Psoas muscle (tissue), 8 donors: ENCODE data around the gene TMEFF2. TPM values are rescaled to one million over a fixed set of nuclear protein-coding genes. Genes with fewer than 3 reads are reported as not detected.

ENCODE experiments used
- ATAC-seq, 4 donors: fragments of 200-7000 bp; cut with Tn5 transposase; one replicate each; pipeline ENCODE4 v1.9.1; 2020; ENCODE audit warnings: moderate library complexity in 3 of 4, mild to moderate bottlenecking in 2 of 4
- DNase-seq, 2 donors: peaks; one replicate each; pipeline ENCODE4 v3.0.0-alpha.2; 2020
- H3K27ac ChIP-seq: fragments of 200-600 bp; one replicate; pipeline ENCODE4 v1.8.0; 2022
- H3K27me3 ChIP-seq, 3 donors: fragments of 200-600 bp in 1 of 3; one replicate each; pipeline versions ENCODE4 v1.6.1 to v1.8.0; 2013 to 2022; ENCODE audit warnings: low read length in 2 of 3, mild to moderate bottlenecking in 2 of 3, moderate library complexity in 1 of 3; ENCODE audit not compliant: insufficient read depth in 3 of 3
- H3K36me3 ChIP-seq, 2 donors: fragments of 200-600 bp in 1 of 2; one replicate each; pipeline versions ENCODE4 v1.6.1 to v1.8.0; 2013 to 2022; ENCODE audit warnings: low read depth in 1 of 2, mild to moderate bottlenecking in 1 of 2, moderate library complexity in 1 of 2; ENCODE audit not compliant: insufficient read depth in 1 of 2
- H3K4me1 ChIP-seq: fragments of 200-600 bp; one replicate; pipeline ENCODE4 v1.8.0; 2022
- H3K4me3 ChIP-seq: fragments of 200-600 bp; one replicate; pipeline ENCODE4 v1.8.0; 2022; ENCODE audit warnings: mild to moderate bottlenecking
- H3K9me3 ChIP-seq: fragments of 200-600 bp; one replicate; pipeline ENCODE4 v1.8.0; 2022
- WGBS, 3 donors: extraction: QIAGEN DNeasy Blood & Tissue Kit; methylation state at CpG; one replicate each; pipeline versions ENCODE4 v1.1.6 to v1.1.7; 2013; 5-methylcytosine and 5-hydroxymethylcytosine counted together
- intact Hi-C, 2 donors: fragments of 100-400 bp; cut with DNase I; formaldehyde crosslinking; loops; one replicate each; pipeline versions ENCODE4 v1.11.0 to v1.14.2; 2022
- polyA plus RNA-seq, 3 donors: library from polyadenylated mRNA; stranded (reverse); fragments of 200-250 nt; gene quantifications; one replicate each; pipeline ENCODE4 v1.2.3, GENCODE V29; 2013
- total RNA-seq, 4 donors: library from RNA; stranded (reverse); fragmentation: NEBNext Ultra II Directional in 2 of 4; extraction: Animal tissue kit (Norgen Biotek cat#: 25700) in 2 of 4; gene quantifications; one replicate each; pipeline versions ENCODE4 v1.2.1 to v1.2.4, GENCODE V29; 2021 to 2023
- TF ChIP-seq, protein P1 (sequence below): fragments of 200-600 bp; IDR thresholded peaks from one replicate; pipeline ENCODE4 v1.8.0; 2022; ENCODE audit warnings: antibody characterized with exemption
- donor health status: healthy with polysubstance abuse.
- donor health status: DM: no; HTN: no; CAD: no; lungs with moderate emphysema.
- donor health status: Bipolar disorder and iron deficiency.
- donor health status: healthy.
- donor health status: DM: yes; HTN: yes; CAD: no.
- donor health status: DM: no; HTN: no; CAD: no.
- donor health status: DM: no; HTN: no; CAD: no.
- donor health status: DM: yes; HTN: yes; CAD: no.

The TMEFF2 gene
- total and polyA plus RNA-seq, 7 donors, result 0.07 to 0.47 (median 0.16) TPM; not detected in 4

DNA sequence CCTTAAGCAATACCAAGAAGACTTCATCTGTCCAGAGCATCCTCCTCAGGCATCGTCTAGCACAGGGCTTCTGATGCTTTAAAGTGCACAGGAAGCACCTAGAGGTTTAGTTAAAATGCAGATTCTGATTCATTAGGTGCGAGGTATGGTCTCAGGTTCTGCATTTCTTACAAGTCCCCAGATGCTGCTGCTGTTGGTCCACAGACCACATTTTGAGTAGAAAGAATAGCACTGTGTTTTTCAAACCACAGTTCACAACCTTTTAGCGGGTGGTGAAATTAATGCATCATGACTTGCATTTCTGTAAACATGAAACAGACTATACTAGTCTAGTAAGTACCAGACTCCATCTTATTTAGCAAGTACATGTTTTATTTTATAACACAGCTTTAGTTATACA, 134.6 kb downstream of the TMEFF2 start:
- no peak for ATAC-seq

DNA sequence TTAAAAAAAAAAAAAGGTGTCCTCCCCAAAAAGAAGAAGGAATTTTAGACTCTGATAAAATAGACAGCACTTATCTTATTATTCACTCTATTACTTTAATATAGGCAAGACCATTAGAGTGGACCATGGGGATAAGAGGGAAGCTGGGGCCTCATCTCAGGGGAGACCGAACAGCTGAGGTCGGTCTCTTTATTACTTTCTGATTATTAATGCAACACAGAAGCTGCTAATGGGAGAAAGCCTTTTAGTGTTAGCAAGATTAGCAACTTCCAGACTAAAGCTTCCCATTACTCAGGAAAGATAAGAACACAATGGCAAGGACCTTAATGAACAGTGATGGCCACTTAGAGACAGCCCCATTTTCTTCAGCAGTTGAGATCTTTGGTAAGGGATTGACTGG, 135.5 kb downstream of the TMEFF2 start:
- no peaks in the 10 kb centered on the region for H3K4me1 ChIP-seq
- no peak overlapping the region for H3K4me3 ChIP-seq
- H3K27me3 ChIP-seq, result no peaks in the 10 kb centered on the region
- WGBS, 3 donors, result 87 to 91% (median 90%) methylated on average over 2 of the region's 2 CpGs
- no peaks in the 10 kb centered on the region for H3K9me3 ChIP-seq
- H3K27ac ChIP-seq, result no peak overlapping the region
- intact Hi-C loops, result no loop called here
- H3K36me3 ChIP-seq, result no peaks in the 10 kb centered on the region
- DNase-seq (no peak), ATAC-seq (no peak)
- TF ChIP-seq, protein P1, sequence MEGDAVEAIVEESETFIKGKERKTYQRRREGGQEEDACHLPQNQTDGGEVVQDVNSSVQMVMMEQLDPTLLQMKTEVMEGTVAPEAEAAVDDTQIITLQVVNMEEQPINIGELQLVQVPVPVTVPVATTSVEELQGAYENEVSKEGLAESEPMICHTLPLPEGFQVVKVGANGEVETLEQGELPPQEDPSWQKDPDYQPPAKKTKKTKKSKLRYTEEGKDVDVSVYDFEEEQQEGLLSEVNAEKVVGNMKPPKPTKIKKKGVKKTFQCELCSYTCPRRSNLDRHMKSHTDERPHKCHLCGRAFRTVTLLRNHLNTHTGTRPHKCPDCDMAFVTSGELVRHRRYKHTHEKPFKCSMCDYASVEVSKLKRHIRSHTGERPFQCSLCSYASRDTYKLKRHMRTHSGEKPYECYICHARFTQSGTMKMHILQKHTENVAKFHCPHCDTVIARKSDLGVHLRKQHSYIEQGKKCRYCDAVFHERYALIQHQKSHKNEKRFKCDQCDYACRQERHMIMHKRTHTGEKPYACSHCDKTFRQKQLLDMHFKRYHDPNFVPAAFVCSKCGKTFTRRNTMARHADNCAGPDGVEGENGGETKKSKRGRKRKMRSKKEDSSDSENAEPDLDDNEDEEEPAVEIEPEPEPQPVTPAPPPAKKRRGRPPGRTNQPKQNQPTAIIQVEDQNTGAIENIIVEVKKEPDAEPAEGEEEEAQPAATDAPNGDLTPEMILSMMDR, result no peak

More for the DNA sequence above, 134.6 kb downstream of the TMEFF2 start:
- WGBS, 3 donors, result 72 to 81% (median 77%) methylated on average over 3 of the region's 3 CpGs
- intact Hi-C loops, result no loop called here
- Histone ChIP-seq H3K4me1 (no peaks in the 10 kb centered on the region), H3K4me3 (no peak overlapping the region), H3K27ac (no peak overlapping the region), H3K27me3 (no peaks in the 10 kb centered on the region), H3K9me3 (no peaks in the 10 kb centered on the region), H3K36me3 (no peaks in the 10 kb centered on the region)
- TF ChIP-seq, protein P1, result no peak
- DNase-seq, result no peak

DNA sequence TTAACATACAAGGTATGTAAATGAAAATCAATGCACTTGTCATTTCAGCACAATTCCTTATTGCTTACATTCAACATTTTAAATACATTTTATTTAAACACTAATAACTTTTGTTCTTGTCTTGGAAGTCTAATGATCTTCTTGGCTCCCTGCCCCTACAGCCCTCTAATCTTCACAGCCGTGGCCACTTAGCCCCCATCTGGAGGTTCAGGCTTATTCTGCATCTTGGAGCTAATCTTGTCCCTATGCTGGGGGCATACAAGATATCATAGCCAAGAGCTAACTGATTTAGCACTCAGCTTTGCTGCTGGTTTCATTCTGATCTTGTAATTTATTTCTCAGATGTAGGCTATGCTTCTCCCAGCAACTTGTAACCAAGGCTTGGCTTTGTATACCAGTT, 140.8 kb downstream of the TMEFF2 start:
- ATAC-seq (no peak), DNase-seq (no peak)
- WGBS, 3 donors, result 28 to 50% (median 42%) methylated on average over 1 of the region's 1 CpG
- Histone ChIP-seq H3K9me3 (no peaks in the 10 kb centered on the region), H3K4me3 (no peak overlapping the region), H3K27ac (no peak overlapping the region), H3K4me1 (no peaks in the 10 kb centered on the region), H3K27me3 (no peaks in the 10 kb centered on the region), H3K36me3 (no peaks in the 10 kb centered on the region)
- intact Hi-C loops, result no loop called here
- TF ChIP-seq, protein P1, result no peak

DNA sequence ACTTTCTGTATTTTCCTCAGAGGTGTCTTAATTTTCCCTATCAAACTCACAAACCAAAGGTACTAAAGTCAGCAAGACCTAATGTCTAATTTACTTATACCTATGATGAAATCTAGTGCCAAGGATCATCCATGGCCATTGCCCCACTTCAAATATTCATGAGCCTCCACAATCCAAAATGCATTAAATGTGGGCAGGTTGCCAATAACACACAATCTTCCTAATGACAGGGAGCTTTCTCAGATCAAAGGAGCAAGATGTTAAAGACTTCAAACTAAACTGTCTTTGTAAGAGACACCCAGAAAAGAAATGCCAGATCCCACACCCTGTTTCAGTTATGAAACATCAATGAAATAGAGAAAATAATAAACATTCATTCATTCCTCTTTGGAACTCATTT, 143.2 kb downstream of the TMEFF2 start:
- no peaks in the 10 kb centered on the region for H3K9me3 ChIP-seq

DNA sequence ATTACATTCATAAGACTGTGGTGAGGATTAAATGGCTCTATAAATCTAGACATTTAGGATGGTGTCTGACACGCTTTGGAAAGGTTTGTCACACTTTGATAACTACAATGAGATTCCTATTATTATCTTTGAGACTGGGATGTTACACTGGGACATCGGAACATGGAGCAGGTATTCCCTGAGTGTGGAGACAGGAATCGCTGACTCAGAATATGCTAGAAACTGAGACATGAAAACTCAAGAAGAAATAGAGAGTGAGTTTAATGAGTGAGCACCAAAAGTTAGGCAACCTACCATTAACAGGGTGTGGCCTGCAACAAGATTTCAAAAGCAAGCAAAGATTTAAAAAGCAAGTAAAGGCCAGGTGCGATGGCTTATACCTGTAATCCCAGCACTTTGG, 145.4 kb downstream of the TMEFF2 start:
- intact Hi-C loops, result no loop called here
- Histone ChIP-seq H3K4me3 (no peak overlapping the region), H3K9me3 (no peaks in the 10 kb centered on the region), H3K36me3 (no peaks in the 10 kb centered on the region), H3K4me1 (no peaks in the 10 kb centered on the region), H3K27ac (no peak overlapping the region), H3K27me3 (no peaks in the 10 kb centered on the region)
- TF ChIP-seq, protein P1, result no peak
- DNase-seq, result no peak
- no peak for ATAC-seq
- 84 to 99% (median 97%) methylated on average over 4 of the region's 4 CpGs for WGBS, 3 donors

More for the DNA sequence above, 143.2 kb downstream of the TMEFF2 start:
- H3K36me3 ChIP-seq, result no peaks in the 10 kb centered on the region
- no peak overlapping the region for H3K27ac ChIP-seq
- DNase-seq (no peak), ATAC-seq (no peak)
- H3K4me3 ChIP-seq, result no peak overlapping the region
- H3K4me1 ChIP-seq, result no peaks in the 10 kb centered on the region
- intact Hi-C loops, result no loop called here
- H3K27me3 ChIP-seq, result no peaks in the 10 kb centered on the region
- TF ChIP-seq, protein P1, result no peak
